ENCODE data around the gene OR6N1.

OR6N1 gene

DNA sequence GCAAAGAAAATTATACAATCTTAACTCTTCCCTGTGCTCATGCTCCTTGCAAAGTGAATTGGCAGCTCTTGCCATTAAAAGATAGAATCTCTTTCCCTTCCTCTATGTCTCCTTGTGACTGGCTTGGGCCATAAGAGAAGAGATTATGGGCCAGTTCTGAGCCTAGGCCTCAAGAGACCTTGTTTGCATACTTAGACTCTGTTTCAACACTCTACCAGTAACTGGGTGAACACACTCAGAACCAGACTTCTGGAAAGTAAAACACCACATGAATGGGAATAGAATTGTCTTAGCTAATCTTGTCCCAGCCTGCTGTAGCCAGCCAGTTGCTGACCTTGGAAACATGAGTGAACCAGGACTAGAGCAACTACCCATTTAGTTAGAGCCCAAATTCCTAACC is 36.1 kb downstream of the OR6N1 start:
- H3K4me2 ChIP-seq (ENCODE audit: low read depth, low read length, poor library complexity, severe bottlenecking), result no peak overlapping the region
- H2AFZ ChIP-seq (ENCODE audit: low read length), result no peak overlapping the region
- no peaks in the 10 kb centered on the region for H3K9me3 ChIP-seq (ENCODE audit: insufficient read depth, low read depth, low read length)
- no peaks in the 10 kb centered on the region for H3K36me3 ChIP-seq (ENCODE audit: insufficient read depth, low read length)
- no peaks in the 10 kb centered on the region for H3K27me3 ChIP-seq (ENCODE audit: insufficient read depth, low read length, poor library complexity, severe bottlenecking)
- no peaks in the 10 kb centered on the region for H3K9me2 ChIP-seq (replicated peaks; ENCODE audit: low read depth, low read length)
- H3K9ac ChIP-seq (ENCODE audit: low read depth, low read length, poor library complexity, severe bottlenecking), result no peak overlapping the region
- no peaks in the 10 kb centered on the region for H3K79me2 ChIP-seq (ENCODE audit: insufficient read depth, low read length)
- no peaks in the 10 kb centered on the region for H3K4me1 ChIP-seq (ENCODE audit: insufficient read depth, low read length, poor library complexity, severe bottlenecking)
- no peaks in the 10 kb centered on the region for H3F3A ChIP-seq (ENCODE audit: low read depth)
- TF ChIP-seq, protein P1, sequence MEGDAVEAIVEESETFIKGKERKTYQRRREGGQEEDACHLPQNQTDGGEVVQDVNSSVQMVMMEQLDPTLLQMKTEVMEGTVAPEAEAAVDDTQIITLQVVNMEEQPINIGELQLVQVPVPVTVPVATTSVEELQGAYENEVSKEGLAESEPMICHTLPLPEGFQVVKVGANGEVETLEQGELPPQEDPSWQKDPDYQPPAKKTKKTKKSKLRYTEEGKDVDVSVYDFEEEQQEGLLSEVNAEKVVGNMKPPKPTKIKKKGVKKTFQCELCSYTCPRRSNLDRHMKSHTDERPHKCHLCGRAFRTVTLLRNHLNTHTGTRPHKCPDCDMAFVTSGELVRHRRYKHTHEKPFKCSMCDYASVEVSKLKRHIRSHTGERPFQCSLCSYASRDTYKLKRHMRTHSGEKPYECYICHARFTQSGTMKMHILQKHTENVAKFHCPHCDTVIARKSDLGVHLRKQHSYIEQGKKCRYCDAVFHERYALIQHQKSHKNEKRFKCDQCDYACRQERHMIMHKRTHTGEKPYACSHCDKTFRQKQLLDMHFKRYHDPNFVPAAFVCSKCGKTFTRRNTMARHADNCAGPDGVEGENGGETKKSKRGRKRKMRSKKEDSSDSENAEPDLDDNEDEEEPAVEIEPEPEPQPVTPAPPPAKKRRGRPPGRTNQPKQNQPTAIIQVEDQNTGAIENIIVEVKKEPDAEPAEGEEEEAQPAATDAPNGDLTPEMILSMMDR (conservative IDR thresholded peaks at IDR 0.05; ENCODE audit: low read length), result no peak
- TF ChIP-seq EZH2phosphoT487 (IDR thresholded peaks at IDR 0.05; ENCODE audit: borderline replicate concordance), result no peak
- no peaks in the 10 kb centered on the region for H4K20me1 ChIP-seq (ENCODE audit: insufficient read depth, low read length, poor library complexity, severe bottlenecking)
- no peak overlapping the region for H3K4me3 ChIP-seq (ENCODE audit: low read length, poor library complexity, severe bottlenecking)

DNA sequence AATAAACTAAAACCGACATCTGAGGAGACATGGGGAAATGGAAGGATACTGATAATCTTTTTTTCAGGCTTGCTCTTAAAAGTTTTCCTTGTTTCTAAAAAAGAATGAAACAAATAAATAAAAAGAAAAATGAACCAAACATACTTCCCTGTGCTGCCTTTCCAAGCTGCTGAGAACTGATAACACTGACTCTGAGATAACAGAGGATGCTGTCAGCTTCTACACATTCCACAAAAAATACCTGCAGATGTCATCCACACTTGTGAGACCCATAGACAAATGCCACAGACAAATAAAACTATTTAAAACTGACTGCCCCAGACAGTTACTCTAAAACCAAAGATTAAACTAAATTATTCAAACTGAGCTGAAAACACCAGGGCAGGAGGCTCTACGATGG is 39.5 kb downstream of the OR6N1 start:
- no peak for TF ChIP-seq EZH2phosphoT487 (IDR thresholded peaks at IDR 0.05; ENCODE audit: borderline replicate concordance)
- TF ChIP-seq, protein P1 (conservative IDR thresholded peaks at IDR 0.05; ENCODE audit: low read length), result no peak
- no peaks in the 10 kb centered on the region for H3K9me2 ChIP-seq (replicated peaks; ENCODE audit: low read depth, low read length)
- H3K9me3 ChIP-seq (ENCODE audit: insufficient read depth, low read depth, low read length), result no peaks in the 10 kb centered on the region
- H3K4me3 ChIP-seq (ENCODE audit: low read length, poor library complexity, severe bottlenecking), result no peak overlapping the region
- no peaks in the 10 kb centered on the region for H3K27me3 ChIP-seq (ENCODE audit: insufficient read depth, low read length, poor library complexity, severe bottlenecking)
- no peak overlapping the region for H3K9ac ChIP-seq (ENCODE audit: low read depth, low read length, poor library complexity, severe bottlenecking)
- no peaks in the 10 kb centered on the region for H3K79me2 ChIP-seq (ENCODE audit: insufficient read depth, low read length)
- no peaks in the 10 kb centered on the region for H3F3A ChIP-seq (ENCODE audit: low read depth)
- no peak overlapping the region for H3K4me2 ChIP-seq (ENCODE audit: low read depth, low read length, poor library complexity, severe bottlenecking)
- no peak overlapping the region for H2AFZ ChIP-seq (ENCODE audit: low read length)
- H3K4me1 ChIP-seq (ENCODE audit: insufficient read depth, low read length, poor library complexity, severe bottlenecking), result no peaks in the 10 kb centered on the region
- H4K20me1 ChIP-seq (ENCODE audit: insufficient read depth, low read length, poor library complexity, severe bottlenecking), result no peaks in the 10 kb centered on the region
- no peaks in the 10 kb centered on the region for H3K36me3 ChIP-seq (ENCODE audit: insufficient read depth, low read length)

GRCh38 chr1:158731707-158732106 is 40.3 kb downstream of the OR6N1 start:
- Histone ChIP-seq H4K20me1 (ENCODE audit: insufficient read depth, low read length, poor library complexity, severe bottlenecking) (no peaks in the 10 kb centered on the region), H3K27me3 (ENCODE audit: insufficient read depth, low read length, poor library complexity, severe bottlenecking) (no peaks in the 10 kb centered on the region), H3K4me1 (ENCODE audit: insufficient read depth, low read length, poor library complexity, severe bottlenecking) (no peaks in the 10 kb centered on the region), H3K4me3 (ENCODE audit: low read length, poor library complexity, severe bottlenecking) (no peak overlapping the region), H3F3A (ENCODE audit: low read depth) (no peaks in the 10 kb centered on the region), H3K9ac (ENCODE audit: low read depth, low read length, poor library complexity, severe bottlenecking) (no peak overlapping the region), H3K79me2 (ENCODE audit: insufficient read depth, low read length) (no peaks in the 10 kb centered on the region), H3K9me2 (replicated peaks; ENCODE audit: low read depth, low read length) (no peaks in the 10 kb centered on the region), H3K36me3 (ENCODE audit: insufficient read depth, low read length) (no peaks in the 10 kb centered on the region), H2AFZ (ENCODE audit: low read length) (no peak overlapping the region), H3K4me2 (ENCODE audit: low read depth, low read length, poor library complexity, severe bottlenecking) (no peak overlapping the region), H3K9me3 (ENCODE audit: insufficient read depth, low read depth, low read length) (no peaks in the 10 kb centered on the region)
- TF ChIP-seq, protein P1 (conservative IDR thresholded peaks at IDR 0.05; ENCODE audit: low read length), result no peak
- no peak for TF ChIP-seq EZH2phosphoT487 (IDR thresholded peaks at IDR 0.05; ENCODE audit: borderline replicate concordance)

Data from Loucy (cell line).